Measurements from ENCODE around the gene DIS3L2.
"Not testable (repeated sequence)": the region's sequence is repeated elsewhere in the genome, so short reads cannot be mapped to it uniquely, and the experiment has no call there.

The DIS3L2 gene

DNA sequence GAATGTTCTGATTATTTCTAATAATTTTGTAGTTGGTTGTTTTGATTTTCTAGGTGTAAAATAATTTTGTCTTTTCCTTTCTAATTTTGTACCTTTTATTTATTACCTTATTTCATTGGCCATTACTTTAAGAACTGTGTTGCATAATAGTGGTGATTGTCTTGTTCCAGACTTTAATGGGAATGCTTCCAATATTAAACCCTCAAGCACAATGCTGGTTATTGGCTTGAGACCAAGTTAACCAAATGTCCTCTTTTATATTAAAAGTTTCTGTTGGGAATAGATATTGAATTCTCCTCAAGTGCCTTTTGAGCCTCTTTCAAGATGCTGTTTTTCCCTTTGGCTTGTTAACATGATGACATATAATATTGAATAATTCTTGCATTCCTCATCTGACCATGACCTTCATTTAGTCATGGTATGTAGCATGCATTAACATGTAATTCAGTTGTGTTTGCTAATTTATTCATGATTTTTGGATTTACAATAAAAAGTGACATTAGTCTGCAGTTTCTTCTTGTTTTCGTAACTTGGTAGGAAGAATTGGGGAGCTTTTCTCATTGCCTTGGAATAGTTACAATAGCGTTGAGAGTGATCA is 141.7 kb downstream of the DIS3L2 start:
- in situ Hi-C loops (cut with HindIII; ENCODE audit: low sequenced_read_pairs), result no loop called here

DNA sequence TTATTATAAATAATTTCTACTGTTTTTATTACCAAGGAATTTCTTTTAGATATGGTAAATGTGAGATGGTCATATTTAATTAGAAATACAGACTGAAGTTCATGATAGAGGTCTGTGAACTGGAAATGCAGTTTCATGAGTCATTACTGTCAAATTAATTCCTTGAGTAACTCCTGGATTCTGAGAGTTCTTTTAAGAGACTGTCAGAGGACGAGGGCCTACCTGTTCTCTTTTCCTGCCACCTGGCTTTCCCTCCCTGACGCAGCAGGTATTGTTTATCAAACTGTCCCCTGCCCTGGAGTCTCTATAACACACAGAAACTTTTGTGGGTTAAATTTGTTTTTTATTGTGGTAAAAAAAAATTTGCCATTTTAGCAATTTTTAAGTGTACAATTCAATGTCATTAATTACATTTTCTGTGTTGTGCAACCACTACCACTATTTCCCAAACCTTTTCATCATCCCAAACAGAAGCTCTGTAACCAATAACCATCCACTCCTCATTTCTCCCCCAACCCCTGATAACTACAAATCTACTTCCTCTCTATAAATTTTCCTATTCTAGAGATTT is 142.6 kb downstream of the DIS3L2 start:
- in situ Hi-C loops (cut with HindIII; ENCODE audit: low sequenced_read_pairs), result no loop called here

DNA sequence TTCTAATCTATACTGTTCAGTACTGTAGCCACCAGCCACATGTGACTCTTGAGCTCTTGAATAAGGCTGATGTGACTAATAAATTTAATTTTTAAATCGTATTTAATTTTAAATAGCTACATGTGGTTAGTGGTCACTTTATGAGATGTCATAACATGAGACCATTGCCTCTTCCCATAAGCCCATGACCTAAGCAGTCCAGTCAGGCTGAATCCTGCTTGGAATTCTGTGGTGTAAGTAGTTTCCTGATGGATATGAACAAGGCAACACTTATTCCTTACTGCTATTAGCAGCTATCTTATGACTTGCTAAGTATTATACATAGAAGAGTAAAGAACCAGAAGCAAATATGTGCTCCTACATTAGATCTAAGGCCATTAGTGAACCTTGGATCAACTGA is 150.0 kb downstream of the DIS3L2 start:
- in situ Hi-C loops (cut with HindIII; ENCODE audit: low sequenced_read_pairs), result no loop called here

DNA sequence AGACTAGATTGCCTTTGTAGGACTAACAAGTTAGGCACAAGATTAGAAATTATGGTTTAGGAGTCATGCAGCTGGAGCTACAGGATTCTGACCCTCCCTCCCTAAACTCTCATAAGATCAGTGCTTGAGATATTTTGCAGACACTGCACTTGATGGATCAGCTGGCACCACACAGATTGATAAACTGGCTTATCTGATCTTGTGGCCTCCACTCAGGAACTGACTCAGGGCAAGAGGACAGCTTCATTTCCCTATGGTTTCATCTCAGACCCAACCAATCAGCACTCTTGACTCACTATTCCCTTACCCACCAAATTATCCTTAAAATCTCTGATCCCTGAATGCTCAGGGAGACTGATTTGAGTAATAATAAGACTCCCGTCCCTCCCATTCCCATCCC is 152.3 kb downstream of the DIS3L2 start:
- in situ Hi-C loops (cut with HindIII; ENCODE audit: low sequenced_read_pairs), result no loop called here

DNA sequence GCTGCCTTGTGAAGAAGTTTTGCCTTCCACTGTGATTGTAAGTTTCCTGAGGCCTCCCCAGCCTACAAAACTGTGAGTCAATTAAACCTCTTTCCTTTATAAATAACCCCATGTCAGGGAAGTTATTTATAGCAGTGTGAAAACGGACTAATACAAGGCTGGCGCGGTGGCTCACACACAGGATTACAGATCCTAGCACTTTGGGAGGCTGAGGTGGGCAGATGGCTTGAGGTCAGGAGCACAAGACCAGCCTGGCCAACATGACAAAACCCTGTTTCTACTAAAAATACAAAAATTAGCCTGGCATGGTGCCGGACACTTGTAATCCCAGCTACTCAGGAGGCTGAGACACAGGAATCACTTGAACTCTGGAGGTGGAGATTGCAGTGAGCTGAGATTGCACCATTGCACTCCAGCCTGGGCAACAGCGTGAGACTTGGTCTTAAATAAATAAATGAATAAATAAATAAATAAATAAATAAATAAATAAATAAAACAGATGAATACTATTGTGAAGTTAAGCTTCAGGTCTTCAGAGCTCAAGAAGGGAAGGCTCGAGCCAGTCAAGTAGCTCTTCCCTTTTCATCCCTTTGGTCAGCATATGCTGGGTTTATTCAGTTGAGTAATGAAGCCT is 154.3 kb downstream of the DIS3L2 start:
- in situ Hi-C loops (cut with HindIII; ENCODE audit: low sequenced_read_pairs), result not testable (repeated sequence)

DNA sequence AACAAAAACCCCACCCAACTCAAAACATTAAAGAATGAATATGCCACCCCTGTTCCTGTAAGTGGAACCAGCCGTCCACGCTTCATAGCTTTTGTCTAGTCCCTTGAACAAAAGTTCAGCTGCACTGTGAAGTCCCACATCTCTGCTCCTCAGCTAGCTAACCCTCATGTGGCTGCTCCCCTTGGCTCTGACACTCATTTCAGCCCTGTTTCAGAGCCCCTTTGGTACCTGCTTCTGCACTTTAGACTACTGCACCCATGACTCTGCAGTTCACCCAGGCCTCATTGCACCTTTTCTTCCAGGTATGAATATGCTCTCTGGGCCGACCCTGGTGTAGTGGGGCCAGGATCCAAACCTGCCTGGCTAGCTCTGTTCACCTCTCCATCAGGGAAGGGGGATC is 155.3 kb downstream of the DIS3L2 start:
- in situ Hi-C loops (cut with HindIII; ENCODE audit: low sequenced_read_pairs), result no loop called here

DNA sequence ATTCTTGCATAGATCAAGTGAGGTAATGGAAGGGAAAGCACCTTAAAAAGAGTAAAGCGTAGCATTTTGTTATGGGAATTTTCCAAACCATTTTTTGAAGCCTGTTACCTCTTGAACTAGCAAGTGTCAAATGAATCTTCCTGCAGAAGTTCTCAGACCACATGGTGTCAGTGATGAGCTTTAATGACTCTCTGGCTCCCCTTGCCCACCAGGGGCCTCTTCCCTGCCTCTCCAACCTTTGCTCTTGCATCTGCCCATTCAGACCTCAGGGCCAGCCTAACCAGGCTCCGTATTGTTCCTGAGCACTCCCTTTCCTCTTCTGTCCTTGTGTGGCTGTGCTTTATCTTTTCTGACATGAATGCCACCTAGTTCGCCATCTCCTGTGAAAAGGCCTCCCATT is 155.9 kb downstream of the DIS3L2 start:
- in situ Hi-C loops (cut with HindIII; ENCODE audit: low sequenced_read_pairs), result no loop called here

DNA sequence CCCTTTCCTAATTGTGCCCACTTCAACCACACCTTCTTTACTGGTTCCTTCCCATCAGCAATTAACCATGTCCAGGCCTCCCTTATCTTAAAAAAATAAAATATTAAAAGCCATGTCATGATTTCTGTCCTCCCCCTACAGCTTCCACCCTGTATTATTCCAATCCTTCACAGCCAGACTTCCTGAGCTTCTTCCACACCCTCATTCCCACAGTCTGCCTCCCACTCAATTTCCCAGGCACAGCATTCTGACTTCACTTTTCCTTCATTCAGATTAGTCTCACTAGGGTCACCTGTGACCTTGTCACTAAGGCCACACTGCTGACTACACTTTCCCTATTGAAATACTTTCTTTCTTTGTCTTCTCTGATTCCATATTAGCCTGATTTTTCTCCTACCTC is 159.4 kb downstream of the DIS3L2 start:
- in situ Hi-C loops (cut with HindIII; ENCODE audit: low sequenced_read_pairs), result no loop called here

DNA sequence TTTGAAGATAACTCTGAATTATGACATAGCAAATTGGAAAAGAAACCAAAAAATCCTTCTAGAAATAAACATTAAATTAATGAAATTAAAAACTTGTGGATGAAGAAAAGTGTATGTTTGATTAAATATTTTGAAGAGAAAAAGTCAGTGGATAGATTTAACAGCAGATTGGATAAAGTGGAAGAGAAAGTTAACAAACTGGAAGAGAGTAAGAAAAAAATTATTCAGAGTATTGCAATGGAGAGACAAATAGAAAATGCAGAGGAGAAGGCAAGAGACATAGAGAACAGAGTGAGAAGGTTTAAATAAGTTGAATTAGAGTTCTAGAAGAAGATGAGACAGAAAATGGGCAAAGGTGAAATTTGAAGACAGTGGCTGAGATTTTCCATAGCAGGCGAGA is 162.8 kb downstream of the DIS3L2 start:
- in situ Hi-C loops (cut with HindIII; ENCODE audit: low sequenced_read_pairs), result no loop called here

DNA sequence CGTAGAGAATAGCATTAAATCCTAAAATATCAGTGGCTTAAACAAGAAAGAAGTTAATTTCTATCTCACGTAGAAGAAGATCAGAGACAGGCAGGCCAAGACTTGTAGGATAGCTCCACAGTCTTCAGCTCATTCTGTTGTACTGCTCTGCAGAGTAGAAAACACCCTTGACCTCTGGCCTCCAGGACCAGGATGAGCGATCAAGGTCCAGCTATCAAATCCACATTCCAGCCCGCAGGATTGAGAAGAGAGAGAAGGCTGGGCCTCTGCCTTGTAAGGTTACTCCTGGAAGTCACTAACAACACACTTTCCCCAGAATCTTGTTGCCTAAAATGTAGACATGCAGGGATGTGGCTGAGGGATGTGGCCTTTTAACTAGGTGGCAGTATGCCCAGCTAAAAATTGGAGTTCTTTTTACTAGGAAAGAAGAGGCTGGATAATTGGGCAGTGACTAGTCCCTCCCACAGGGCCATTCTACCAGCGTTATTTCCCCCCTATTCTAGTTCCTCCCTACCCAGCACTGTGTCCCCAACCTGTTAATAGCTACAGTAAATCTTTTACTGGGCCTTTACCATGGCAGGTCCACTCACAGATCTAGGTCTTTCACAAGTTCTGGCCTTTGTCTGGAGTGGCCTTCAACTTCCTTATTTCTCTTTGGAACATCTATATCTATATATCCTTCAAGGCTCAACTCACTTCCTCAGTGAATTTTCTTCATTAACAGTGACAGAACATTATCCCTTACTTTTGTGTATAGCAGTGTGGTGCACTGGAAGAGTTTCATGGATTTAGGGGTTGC is 165.0 kb downstream of the DIS3L2 start:
- in situ Hi-C loops (cut with HindIII; ENCODE audit: low sequenced_read_pairs), result no loop called here

DNA sequence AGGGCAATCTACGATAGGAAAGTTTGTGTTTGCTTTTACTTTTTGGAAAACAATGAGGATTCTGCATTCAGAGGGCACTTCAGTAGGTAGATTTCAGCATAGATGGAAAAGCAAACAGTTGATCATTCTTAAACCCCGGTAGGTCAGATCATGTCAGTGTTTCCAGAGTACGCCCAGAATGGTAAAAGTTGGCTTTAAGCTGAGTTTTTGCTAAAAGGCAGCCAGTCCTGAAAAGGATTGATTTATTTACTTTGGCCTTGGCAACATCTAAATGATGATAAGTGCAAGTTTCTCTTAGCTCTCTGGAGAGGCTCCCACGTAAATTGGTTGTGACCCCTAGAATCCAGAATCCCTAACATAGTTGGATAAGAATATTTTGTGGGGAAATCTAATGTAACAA is 168.0 kb downstream of the DIS3L2 start:
- in situ Hi-C loops (cut with HindIII; ENCODE audit: low sequenced_read_pairs), result no loop called here

DNA sequence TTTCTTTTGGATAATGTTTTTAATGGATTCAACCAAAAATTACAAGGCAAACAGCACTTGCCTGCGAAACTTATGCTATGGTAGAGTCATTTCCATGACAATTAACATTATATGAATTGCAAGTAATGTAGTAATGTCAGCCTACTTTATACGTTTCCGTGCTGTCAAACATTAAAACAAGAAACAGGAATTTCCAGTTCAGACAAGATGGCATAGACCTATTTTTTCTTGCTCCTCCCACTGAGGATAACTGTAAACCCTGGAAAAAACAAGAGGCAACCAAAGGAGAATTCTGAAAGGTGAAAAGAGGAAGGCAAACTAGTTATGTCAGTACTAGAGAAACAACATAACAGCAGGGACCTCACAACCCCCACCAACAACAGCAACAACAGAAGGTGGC is 170.7 kb downstream of the DIS3L2 start:
- in situ Hi-C loops (cut with HindIII; ENCODE audit: low sequenced_read_pairs), result no loop called here

DNA sequence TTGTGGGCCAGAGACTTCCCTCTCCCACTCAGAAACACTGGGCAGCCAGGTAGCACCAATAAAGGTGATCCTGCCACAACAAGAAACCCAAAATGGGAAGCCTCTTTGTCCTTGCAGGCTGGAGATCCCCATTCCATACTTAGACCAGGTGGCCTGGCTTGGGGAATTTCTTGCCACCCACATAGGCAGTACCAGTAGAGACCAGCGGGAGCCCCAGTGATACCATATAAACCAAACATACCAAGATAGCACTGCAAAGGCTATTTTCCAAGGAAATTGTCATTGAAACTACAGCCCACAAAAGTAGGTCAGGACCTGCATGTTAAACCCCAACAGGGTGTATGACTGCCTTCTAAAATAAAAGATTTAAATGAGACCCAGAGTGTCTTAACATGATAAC is 171.6 kb downstream of the DIS3L2 start:
- in situ Hi-C loops (cut with HindIII; ENCODE audit: low sequenced_read_pairs), result no loop called here

DNA sequence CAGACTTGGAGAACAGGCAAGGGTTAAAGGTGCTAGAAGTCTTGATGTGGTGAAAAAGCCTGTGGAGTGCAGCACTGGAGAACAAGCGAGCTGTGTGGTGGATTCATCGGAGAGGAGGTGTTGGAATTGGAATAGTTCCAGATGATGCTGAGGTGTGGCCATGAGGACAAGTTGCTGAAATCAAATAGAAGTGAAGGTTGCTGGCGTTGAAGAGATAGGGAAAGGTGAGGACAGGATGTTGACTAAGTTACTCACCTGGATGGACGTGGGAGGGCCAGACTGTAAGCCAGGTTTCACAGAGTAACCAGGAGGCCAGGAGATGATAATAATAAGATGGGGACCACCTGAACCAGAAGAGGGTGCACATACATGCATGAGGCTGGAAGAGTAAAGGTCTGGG is 173.4 kb downstream of the DIS3L2 start:
- in situ Hi-C loops (cut with HindIII; ENCODE audit: low sequenced_read_pairs), result no loop called here

DNA sequence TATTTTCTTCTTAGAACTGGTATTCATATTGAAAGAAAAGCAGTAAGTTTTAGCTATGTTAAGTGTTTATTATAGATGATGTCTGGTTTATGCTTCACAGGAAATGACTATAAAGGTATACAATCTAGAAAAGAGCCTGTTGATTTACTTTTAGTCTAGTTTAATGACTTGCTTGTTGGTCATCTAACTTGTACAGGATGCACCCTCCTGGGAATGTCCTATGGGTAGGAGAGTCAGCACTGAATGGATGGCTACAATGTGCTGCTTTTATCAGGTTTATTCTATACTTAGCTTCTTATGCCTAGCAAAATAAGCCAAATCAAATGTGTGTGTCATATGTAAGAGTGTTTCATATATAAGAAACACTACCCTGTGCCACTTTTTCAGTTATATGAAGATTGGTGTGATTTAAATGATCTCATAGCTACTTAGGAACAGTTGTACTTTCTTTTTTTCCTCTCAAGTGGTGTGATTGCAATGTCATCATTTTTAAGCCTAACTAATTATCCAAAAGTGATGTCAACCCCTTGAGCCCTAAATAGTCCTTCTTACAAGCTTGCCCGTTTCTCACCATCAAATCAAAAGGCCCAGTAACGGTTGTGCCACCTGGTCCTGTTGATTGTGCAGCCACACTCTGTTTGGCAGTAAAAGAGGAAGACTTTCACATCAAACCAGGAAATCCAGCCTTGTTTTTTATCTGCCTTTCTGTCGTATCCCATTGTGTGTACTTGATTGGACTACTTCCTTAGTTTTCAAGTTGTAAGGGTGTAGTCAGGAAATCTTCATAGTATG is 176.0 kb downstream of the DIS3L2 start:
- in situ Hi-C loops (cut with HindIII; ENCODE audit: low sequenced_read_pairs), result no loop called here

DNA sequence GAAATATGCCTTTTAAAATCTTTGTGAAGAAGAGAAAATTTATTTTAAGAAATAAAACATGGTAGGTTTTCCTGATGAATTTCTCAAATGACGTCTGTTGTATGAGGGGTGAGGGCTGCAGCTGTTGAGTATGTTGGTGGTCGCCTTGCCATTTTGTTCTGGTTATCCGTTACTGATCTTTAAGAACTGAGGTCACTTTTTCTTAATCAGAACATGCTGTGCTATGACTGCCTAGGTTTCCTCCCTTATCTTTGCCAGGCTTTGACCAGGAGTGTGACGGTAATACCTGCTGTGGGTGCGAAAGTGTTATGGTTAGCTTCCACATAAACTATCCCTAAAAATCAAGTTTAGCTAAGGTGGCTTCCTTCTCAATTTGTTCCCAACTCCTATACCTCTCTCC is 176.9 kb downstream of the DIS3L2 start:
- in situ Hi-C loops (cut with HindIII; ENCODE audit: low sequenced_read_pairs), result no loop called here

DNA sequence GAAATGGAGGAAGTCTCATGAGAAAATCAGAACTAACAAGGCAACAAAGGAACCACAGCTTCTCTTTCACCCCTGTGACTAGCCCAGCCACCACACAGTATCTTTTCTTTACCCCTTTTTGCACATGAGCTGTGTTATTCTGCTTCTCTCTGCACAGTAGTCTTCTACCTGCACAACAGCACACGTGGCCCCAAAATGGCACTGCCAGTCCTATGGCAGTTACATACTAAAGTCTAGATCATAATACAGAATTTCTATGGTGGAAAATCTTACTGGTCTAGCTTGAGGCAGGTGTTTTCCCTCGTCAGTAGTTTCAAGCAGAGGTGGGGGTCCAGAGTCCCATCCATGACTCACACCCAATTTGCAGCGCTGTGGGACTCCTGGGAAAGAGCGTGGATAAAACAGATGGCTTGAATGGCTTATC is 177.7 kb downstream of the DIS3L2 start:
- in situ Hi-C loops (cut with HindIII; ENCODE audit: low sequenced_read_pairs), result no loop called here

DNA sequence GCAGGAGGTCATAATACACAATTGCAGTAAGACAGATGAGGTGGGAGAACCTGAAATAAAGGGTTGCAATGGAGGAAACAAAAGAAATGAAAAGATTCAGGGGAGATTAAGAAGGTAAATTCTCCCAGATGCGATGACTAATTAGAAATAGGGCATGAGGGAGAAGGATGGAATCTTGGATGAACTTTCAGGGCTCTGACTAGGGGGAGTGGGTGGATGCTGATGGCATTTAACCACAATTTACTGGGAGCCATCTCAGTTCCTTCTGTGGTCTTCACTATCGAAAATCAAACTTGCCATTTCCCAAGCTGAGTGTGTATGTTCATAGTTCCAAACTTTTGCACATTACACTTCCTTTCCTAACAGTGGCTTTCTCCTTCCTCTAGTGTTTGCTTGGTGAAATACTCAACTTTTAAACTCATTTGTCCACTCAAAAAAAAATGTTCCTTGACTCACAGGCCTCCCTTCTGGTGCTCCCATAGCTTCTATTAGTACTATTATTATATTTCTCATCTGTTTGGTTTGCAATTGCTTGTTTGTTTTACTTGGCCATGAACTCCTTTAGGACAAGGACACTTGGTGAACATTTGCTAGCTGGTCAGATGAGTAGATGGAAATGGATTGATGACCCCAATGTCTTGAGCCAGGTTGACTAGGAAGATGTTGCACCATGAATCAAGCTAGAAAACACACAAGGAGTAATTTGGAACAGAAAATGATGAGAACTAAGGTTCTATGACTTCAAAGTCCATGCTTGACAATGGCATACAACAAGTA is 178.5 kb downstream of the DIS3L2 start:
- in situ Hi-C loops (cut with HindIII; ENCODE audit: low sequenced_read_pairs), result no loop called here

DNA sequence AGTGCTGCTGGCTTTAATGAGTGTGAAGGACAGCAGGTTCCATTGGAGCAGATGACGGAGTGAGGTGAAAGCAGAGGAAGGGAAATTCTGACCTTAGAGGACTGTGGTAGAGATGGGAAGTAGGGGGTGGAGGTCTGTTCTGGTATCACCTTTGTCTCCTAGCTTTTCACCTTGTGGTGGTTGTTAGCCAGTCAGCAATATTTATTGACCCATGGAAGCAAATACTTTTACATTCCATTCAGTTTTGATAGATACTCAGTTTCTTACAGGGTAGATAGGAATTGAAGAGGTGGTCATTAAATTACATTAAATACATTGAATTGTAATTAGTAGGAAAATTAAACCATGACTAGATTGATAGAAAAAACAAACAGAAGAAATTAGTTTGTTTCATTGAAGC is 180.1 kb downstream of the DIS3L2 start:
- in situ Hi-C loops (cut with HindIII; ENCODE audit: low sequenced_read_pairs), result no loop called here

DNA sequence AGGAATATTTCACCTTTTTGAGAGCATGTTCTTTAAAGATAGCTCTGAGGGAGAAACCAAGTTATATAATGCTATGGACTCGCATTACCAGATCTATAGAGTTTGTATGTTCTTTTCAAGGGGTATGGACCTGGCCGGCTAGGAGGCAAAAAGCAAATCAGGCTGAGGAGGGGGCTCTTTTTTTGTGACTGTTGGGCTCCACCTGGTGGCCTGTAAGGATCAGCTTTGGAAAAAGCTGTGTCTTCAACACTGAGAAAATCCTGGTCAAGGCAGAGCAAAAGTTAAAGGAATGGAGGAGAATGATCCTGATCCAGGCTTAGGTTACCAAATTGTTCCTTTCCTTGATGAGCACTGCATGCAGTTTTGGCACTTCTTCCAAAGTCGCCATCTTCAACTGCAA is 180.5 kb downstream of the DIS3L2 start:
- in situ Hi-C loops (cut with HindIII; ENCODE audit: low sequenced_read_pairs), result no loop called here

Measured in endothelial cell of hepatic sinusoid (primary cell).